Iris pigment epithelial cell (primary cell): ENCODE data around the gene UST.
"Not testable (repeated sequence)": the region's sequence is repeated elsewhere in the genome, so short reads cannot be mapped to it uniquely, and the experiment has no call there.

Experiments used
- DNase-seq: peaks from one replicate; pipeline ENCODE4 v3.0.0-alpha.2; 2011; ENCODE audit warnings: low read depth

UST gene

DNA sequence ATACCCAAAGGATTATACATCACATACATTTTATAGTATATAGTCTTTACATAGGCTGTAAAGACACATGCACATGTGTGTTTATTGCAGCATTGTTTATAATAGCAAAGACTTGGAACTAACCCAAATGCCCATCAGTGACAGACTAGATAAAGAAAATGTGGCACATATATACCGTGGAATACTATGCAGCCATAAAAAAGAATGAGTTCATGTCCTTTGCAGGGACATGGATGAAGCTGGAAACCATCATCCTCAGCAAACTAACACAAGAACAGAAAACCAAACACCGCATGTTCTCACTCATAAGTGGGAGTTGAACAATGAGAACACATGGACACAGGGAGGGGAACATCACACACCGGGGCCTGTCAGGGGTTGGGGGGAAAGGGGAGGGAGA lies 231.5 kb downstream of the UST start:
- not testable (repeated sequence) for DNase-seq

DNA sequence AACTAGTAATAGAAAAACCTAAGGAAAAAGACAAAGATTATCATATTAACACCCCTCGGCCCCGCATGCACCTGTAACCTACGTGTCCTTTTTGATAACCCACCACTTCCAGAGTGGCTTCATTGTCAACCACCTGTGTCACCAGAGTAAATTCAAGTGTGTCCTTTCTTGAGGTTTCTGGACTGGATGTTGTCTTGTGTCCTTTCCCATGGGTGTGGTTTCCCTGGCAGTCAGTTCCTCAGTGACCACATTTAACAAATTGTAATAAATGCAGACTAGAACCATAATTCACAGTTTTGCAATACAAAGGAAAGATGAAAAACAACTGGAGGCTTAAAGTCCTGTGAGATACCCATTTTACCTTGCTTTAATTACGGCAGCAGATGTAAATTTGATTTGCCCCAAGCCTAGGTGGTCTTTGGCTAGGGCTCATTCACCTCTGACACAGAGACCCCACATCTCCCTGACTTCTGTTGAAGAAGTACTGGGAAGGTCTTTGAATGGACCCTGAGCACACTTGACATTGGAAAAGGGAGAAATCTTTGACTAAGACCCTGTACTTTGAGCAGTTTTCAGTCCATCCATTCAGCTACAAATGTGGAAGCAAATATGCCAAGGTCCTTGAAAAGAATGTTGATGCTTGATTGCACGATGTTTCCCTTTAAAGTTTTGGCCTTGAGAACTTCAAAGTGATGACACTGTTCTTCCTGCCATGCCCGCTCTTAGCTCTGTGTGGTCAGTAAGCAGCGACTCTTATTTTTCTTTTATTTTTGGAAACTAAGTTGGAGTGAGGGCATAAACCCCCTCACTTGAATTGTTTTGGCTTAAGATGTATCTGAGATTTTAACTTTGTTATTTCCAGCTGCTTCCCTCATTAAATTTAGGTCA lies 232.4 kb downstream of the UST start:
- DNase-seq = no peak

DNA sequence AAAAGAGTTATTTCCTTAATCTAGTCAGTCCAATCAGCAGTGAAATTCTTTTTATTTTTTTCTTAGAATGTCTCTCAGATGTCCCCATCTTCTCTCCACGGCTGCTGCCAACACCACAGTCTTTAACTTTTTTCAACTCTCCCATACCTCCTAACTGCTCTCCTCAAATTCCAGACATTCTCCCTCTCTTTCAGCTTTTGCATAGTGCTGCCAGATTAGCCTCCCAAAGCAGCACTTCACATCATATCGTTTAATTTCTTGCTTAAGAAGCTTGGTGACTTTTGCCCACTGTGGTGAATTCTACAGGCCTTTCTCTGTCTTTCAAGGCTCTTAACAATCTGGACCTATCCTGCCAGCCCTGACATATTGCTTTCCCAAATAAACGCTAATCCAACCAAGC lies 233.4 kb downstream of the UST start:
- no peak for DNase-seq

DNA sequence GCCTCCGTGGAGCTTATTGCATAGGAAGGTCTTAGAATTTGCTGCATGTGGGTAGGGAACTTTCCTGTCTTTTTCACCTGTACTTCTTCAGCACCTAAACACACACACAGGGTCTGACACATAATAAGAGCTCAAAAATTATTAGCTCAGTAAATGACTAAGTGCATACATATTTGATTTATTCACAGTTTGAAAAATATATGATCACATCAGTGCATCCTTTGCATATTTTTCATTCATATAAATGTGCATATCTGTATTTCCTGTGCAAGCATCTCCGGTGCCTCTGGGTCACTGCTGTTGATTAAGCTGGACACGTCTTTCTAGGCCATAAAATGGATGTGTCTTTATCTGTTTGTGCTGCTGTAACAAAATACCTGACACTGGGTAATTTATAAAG lies 234.7 kb downstream of the UST start:
- peak; percentile 39 for DNase-seq

DNA sequence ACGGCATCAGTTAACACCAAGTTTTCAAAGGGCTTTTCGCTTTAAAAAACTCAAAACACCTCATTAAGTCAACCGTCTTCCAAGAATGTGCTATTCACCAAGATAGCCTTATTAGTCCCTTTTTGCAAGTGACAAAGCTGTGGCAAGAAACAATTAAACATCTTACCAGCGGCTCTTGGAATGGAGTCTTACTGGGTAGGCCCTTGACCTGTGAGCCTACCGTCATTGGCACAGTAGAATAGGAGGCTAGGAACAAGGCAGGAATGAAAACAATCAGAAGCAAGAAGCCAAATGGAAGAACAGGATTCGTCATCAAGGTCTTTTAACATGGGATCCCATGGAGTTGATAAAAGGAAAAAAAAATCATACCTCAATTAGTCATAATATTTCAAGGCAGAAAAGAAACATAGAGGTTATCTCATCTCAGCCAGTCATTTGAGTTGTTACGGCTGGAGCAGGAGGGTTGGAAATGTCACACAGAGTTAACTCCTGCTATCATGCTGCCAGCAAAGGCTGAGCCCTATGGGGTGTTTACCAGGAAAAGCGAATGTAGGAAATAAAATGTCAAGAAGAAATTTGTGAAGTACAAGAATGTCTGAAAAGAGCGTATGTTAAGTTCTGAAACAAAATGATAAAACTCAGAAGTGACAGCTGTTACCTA lies 236.4 kb downstream of the UST start:
- no peak for DNase-seq

DNA sequence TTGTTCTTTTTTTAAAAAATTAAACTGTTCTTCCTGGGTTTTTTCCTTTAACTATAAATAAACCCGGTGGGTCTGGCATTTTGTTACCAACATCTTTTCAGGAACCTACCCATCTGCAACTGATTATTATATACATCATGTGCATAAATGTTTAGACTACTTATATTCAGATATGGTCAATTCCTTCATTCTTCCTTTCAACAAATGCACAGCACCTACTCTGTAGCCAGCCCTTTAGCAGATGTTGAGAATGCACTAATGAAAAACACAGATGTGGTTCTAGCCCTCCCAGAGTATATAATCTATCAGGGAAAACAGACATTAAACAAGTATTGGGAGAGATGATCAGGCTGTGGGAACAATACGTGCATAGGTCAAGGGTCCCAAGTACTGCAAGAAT lies 237.1 kb downstream of the UST start:
- DNase-seq = no peak

DNA sequence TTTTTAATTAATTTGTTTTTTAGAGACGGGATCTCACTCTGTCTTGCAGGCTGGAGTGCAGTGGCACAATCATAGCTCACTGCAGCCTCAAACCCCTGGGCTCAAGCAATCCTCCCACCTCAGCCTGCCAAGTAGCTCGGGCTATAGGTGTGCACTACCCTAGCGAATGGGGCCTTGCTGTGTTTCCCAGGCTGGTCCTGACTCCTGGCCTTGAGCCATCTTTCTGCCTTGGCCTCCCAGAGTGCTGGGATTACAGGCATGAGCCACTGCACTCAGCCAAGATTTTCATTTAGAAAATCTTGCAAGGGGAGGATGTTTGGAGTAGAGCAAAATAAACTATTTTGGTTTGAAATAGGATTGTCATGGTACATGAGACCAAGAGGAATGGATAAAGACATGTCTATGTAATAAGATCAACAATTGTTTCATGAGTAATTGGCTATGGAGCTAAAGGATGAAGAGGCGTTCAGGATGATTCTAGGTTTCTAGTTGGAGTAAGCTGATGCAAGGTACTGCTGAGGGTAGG lies 237.8 kb downstream of the UST start:
- no peak for DNase-seq

DNA sequence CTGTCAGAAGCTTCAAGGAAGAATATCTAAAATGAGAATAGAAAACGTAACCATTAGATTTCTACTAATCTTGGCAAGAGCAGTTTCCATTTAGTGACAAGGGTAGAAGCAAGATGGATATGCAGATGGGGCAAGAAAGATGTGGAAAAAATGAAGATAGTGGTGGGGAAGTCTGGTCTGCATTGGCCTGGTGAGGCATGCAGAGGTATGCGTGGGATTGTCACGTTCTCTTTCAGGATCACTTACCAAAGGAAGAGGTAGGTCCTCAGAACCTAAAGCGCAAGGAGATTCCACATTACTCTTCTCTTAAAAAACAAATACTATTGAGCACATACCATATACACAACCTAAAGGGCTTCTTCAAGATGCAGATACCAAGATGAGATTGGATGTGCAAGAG lies 238.7 kb downstream of the UST start:
- no peak for DNase-seq

DNA sequence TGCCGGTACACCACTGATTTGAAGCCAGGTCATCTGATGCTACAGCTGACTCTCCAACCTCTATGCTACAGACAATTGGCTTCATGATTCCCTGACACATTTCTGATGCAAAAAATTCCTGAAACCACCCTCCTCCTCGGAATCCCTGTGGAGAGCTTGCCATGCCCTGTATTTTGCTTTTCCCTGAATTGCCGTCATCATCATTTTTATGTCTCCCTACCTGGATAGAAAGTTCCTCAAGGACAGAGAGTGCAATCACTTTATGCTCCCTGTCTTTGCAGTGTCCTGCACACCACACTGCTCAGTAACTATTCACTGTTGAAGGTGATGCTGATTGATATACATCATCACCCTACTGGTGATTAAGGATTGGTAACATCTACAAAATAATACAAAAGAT lies 239.8 kb downstream of the UST start:
- no peak for DNase-seq

DNA sequence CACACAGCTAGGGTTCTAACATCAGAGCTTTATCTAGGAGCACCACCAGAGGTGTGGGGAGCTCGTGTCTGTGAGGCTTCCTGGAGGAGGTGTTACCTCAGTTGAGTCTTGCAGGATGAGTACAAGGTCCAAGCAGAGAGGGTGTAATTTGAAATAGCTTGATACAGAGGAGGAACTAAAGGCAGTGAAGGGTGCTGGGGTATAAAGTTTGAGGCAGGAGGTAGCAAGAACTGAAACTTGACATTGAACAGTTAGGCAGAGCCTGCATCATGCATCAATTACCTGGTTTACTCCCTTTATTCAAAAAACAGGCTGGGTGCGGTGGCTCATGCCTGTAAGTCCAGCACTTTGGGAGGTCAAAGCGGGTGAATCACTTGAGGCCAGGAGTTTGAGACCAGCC lies 241.2 kb downstream of the UST start:
- DNase-seq = no peak

DNA sequence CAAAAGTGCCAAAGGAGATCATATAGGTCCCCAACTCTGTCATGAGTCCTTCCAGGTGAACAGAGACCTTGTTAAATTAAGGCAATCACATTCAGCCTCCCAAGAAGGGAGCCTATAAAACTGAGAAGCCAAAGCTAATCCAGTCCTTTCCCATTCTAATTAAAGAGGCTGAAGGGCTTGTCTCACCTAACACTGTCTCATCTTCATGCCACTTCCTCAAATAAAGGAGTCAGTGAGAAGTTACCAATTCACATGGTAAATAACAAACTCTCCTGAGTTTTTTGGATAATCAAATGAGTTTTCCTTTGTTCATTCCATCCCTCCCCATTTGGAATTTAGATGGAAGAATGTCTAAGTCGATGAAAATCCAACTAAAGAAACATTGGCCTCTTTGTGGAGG lies 242.8 kb downstream of the UST start:
- DNase-seq = no peak

DNA sequence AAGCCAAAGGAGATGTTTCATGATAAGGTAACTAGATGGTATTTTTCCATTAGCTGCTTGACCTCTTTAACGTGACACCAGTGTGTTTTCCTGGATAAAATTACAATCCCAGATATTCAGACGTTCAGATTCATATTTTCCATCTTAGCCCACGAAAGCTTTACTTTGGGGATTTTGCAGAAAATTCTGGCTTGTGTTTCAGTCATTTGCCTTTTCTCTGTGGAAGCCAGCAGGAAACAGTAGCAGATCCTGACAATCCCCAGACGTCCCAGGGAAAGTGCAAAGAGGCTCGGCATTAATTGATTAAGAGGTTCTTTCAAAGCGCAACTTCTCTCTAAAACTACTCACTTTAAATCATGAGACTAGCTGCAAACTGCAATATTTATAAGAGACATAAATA lies 243.6 kb downstream of the UST start:
- DNase-seq = no peak

DNA sequence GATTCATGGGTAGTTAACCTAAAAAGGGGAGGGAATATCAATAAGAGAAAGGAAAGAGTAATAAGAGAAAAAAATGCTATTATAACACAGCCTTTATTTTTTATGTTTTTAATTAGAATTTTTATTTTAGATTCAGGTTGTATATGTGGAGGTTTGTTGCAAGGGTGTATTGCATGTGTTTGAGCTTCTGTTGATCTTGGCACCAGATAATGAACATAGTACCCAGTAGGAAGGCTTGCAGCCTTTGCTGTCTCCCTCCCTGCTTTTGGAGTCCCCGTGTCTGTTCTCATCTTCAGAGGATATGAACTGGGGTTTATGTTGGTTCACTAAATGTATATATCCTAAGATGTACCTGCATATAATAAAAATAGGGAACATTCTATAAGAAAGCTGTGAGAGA lies 250.0 kb downstream of the UST start:
- no peak for DNase-seq

DNA sequence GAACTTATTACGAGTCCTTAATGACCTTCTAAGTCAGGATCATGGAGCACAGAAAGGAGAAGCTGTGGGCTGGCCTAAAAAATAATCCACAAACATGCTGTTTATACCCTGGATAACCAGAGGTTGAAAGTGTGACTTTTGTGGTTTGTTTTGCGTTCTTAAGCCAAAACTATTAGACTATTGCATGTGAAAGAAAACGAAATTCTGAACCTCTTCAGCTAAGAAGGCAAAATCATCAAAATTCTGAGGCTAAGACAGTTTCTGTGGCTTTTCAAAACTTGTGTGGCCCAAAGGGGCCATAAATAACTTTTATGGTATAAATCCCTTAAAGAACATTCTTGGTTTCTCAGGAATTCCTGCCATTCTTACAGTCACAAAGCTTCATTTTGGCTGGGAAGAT lies 251.0 kb downstream of the UST start:
- peak; percentile 82 for DNase-seq

DNA sequence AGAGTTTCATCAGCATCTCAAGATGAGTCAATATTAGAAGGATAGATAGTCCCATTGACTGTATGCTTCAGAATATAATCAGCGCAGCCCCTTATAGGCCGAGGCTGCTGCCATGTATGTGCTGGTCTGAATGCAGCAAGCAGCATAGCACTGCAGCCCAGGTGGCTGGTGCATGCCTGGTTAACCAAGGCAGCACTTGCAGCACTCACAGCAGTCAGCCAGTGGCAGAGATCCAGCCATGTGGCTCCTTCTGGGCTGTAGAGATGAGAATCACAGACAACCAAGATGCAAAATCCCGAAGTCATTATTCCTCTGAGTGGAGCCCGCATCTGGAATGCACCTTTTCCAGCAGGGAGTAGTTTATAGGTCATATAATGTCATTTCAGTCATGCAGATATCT lies 251.9 kb downstream of the UST start:
- no peak for DNase-seq

DNA sequence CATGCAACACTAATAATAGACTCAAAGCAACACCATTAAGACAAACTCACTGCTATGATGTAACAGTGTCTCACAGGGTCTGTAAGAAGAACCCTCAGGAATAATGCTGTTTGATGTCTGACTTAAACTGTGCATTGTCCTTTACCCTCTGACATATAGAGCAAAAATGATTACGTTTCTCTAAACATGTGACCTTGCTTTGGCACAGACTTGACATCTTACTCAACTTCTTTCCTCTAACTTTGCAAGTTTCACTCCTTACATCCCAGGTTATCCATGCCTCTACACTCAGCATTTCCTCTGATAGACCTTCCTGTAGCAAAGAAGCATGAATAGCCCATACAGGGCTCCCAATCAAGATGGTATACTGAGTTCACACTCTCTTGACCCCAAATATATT lies 252.7 kb downstream of the UST start:
- DNase-seq = peak; percentile 67

DNA sequence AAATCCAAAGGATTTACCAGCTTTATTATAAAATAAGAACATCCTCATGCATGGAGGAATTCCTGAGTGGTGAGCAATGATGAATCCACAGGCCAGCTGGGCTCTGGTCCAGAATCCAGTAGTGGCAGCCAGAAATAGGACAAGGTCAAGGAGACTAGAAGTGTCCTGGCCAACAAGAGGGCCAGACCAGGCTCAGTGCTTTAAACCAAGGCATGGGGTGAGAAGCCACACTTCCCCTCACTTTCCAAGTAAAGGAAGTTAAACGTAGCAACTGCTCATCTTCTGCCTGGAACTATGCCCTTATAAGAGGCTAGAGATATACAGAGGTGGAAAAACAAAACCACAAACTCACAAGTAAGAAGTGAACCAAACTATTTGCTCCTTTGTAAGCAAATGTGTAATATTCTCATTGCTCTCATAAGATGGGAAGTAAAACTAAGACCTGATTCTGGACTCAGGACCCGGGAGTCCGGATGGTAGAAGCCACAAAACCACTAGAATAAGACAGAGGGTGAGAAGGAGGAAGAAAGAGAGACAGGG lies 253.2 kb downstream of the UST start:
- DNase-seq = peak; percentile 88

DNA sequence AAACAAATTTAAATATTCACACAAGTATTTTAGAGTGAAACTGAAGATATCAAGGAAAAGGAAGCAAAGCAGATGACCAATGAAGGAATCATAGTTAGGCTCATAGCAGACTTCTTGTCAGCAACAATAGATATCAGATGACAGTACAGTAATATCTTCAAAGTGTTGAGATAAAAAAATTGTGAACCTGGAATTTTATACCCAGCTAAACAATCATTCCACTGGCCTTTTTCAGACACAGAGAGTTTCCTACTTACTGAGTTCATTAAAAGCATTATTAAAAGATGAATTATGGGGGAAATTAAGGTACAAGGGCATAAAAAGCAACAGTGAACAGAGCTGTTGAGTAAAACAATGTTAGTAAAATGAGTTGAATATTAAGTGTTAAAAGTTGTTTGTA lies 254.6 kb downstream of the UST start:
- no peak for DNase-seq

DNA sequence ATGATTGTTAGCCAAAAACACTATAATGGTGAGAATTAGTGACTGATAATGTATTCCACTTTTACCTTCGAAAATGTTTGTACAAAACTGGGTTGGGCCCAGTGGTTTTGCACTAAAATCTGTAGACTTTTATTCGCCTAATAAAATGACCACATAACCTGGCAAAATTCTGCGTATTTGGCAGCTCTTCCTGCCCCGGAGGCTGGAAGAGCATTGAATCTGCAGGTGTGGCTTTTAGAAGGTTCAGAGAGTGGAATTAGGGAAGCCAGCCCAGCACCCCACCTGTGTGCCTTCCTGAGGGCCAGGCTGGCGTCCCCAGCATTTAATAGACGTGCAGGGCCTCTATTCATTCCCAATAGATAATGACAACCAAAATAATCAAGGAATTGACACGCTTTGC lies 256.7 kb downstream of the UST start:
- no peak for DNase-seq

DNA sequence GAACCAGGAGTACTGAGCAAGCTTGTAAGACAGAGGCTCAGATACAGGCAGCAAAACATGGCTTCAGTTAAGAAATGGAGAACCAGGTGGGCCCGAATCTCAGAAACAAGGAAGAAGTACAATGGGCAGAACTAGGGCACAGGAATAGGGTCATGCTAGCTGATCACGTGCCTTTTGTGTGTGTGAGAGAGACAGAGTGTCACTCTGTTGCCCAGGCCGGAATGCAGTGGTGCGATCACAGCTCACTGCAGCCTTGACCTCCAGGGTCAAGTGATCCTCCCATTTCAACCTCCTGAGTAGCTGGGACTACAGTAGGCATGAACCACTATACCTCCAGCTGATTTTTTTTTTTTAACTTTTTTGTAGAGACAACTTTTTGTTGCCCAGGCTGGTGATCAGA lies 257.8 kb downstream of the UST start:
- DNase-seq = no peak

DNA sequence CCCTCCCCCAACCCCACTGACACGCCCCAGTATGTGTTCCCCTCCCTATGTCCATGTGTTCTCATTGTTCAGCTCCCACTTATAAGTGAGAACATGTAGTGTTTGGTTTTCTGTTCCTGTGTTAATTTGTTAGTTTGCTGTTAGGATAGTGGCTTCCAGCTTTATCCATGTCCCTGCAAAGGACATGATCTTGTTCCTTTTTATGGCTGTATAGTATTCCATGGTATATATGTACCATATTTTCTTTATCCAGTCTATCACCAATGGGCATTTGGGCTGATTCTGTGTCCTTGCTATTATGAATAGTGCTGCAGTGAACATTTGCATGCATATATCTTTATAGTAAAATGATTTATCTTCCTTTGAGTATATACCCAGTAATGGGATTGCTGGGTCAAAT lies 259.4 kb downstream of the UST start:
- not testable (repeated sequence) for DNase-seq

DNA sequence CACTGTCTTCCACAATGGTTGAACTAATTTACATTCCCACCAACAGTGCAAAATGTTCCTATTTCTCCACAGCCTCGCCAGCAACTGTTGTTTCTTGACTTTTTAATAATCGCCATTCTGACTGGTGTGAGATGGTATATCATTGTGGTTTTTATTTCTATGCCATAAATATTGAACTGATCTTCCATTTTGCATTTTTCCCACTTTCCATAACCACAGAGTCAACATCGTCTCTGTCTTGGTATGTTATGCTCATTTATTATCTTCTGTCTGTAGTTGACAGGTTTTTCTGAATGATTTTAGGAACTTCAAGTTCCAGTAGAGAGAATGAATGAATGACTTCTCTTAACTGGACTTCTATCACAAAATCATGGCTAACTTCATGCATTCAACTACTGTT lies 259.8 kb downstream of the UST start:
- no peak for DNase-seq

DNA sequence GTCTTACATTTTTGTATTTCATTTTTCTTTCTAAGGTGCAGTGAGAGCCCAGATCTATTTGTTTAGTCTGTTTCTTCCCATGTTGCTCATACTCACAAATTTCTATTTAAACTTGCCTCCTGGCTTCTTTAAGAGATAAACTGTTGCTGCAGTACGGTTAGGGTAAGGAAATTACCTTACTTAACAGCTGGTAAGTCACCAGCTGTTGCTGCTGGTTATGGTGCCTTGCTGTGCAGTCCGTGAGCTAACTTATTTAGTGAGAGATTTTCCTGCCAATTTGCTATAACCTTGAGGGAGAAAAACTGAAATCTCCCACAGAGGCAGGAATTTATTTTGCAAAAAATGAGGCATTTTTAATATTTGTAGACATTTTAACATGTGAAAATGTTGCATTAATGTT lies 261.0 kb downstream of the UST start:
- DNase-seq = no peak
